Erythroblast (primary cell): Measurements from ENCODE around the gene PRODH2.
"Not testable (repeated sequence)": the region's sequence is repeated elsewhere in the genome, so short reads cannot be mapped to it uniquely, and the experiment has no call there.

Source experiments
- GATA1 ChIP-seq: IDR thresholded peaks from 2 replicates; pipeline ENCODE4 v1.6.1; 2011; ENCODE audit warnings: low read depth, mild to moderate bottlenecking, control low read depth, low read length, moderate library complexity
- POLR2A ChIP-seq: IDR thresholded peaks from 2 replicates; pipeline ENCODE4 v1.6.1; 2011; ENCODE audit warnings: mild to moderate bottlenecking, low read length

- TF ChIP-seq POLR2A, GATA1: not testable (repeated sequence)
Measured at GRCh38 chr19:35795564-35795963, 17.1 kb downstream of the PRODH2 start.
